ENCODE measurements around the gene MGLL. TPM values are rescaled to one million over a fixed set of nuclear protein-coding genes. Genes with fewer than 3 reads are reported as not detected.

The MGLL gene
- total RNA-seq, 1 experiment from 2014 or later: 12.6 TPM

DNA sequence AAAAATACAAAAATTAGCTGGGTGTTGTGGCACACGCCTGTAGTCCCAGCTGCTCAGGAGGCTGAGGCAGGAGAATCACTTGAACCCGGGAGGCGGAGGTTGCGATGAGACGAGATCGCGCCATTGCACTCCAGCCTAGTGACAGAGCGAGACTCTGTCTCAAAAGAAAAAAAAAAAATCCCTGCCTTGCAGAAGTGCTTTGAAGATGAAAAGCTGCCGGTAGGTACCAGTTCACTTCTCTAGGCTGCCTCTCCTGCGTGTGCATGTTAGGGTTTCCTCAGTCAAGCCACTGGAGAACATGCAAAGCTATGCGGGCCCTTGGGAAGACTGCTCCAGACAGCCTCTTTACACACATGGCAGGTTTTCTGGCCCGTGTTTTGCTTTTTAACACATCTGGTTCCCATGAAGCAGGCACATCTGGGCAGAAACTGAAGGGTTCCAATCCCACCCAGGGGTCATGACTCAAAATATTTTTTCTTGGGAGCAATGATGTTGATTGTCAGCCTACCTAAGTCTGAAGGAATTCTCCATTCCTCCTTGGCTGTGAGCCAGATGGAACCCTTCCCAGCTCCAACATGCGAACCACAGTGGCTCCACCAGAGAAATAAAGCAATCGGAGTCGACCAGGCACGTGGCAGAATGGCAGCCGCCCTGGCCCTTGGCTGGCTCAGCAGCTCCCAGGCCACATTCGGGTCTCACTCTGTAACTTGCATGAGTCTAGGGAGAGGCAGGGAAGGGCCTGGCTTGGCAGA lies 29.6 kb downstream of the MGLL start:
- no peak overlapping the region for H3K27ac Mint-ChIP-seq (ENCODE audit: low read depth, unreplicated experiment)
- CTCF ChIA-PET: no interaction called here
- POLR2A ChIA-PET: interaction anchor here (0.6 to 1.2 kb wide), 5 partner anchors 13 to 173 kb away, joined by 3 to 4 read pairs (median 3); no protein-coding TSS in a partner anchor

DNA sequence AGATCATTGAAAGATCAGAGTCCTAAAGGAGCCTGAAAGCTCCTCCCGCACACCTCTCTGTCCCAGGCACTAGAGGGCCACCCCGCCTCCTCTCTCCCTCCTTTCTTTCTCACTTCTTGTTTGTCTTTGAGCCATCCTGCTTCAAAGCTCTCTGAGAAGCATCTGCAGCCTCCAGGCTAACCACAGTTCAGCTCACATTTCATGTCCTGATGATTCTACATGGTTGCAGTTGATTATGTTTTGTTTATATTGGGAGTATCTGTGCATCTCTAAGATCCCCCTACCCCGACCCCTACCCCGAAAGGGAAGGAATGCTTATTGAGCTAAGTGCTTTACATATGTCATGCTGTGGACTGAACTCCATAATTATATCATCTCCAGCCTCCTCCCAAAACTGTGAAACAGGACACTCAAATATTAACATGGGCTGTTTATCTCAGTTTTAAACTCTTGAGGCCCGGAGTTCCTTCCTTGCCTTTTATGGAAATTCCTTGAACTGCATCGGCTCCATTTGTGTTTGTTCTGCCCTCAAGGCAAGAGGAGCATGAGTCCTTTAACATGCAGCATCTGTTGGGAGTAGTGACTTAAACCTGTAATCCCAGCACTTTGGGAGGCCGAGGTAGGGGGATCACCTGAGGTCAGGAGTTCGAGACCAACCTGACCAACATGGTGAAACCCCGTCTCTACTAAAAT lies 30.9 kb downstream of the MGLL start:
- no peaks in the 10 kb centered on the region for H3K9me3 Mint-ChIP-seq (ENCODE audit: unreplicated experiment)
- peaks cover 30% of the 10 kb centered on the region for H3K4me1 Mint-ChIP-seq (ENCODE audit: insufficient read depth, unreplicated experiment)
- POLR2A ChIA-PET: interaction anchor here (0.6 to 1.5 kb wide), 5 partner anchors 12 to 867 kb away, joined by 3 read pairs; no protein-coding TSS in a partner anchor
- no peaks in the 10 kb centered on the region for H3K27me3 Mint-ChIP-seq (ENCODE audit: insufficient read depth, unreplicated experiment)
- intact Hi-C loops (cut with micrococcal nuclease): no loop called here
- CTCF ChIA-PET: interaction anchor here (0.7 to 1.6 kb wide), 5 partner anchors 17 to 817 kb away, joined by 3 to 4 read pairs (median 3); no protein-coding TSS in a partner anchor
- no peaks in the 10 kb centered on the region for H3K36me3 Mint-ChIP-seq (ENCODE audit: insufficient read depth, unreplicated experiment)
- no TSS peak for BruUV-seq (replicated peaks)
- no peak overlapping the region for H3K4me3 Mint-ChIP-seq (ENCODE audit: unreplicated experiment)
- TF ChIP-seq, protein P1, sequence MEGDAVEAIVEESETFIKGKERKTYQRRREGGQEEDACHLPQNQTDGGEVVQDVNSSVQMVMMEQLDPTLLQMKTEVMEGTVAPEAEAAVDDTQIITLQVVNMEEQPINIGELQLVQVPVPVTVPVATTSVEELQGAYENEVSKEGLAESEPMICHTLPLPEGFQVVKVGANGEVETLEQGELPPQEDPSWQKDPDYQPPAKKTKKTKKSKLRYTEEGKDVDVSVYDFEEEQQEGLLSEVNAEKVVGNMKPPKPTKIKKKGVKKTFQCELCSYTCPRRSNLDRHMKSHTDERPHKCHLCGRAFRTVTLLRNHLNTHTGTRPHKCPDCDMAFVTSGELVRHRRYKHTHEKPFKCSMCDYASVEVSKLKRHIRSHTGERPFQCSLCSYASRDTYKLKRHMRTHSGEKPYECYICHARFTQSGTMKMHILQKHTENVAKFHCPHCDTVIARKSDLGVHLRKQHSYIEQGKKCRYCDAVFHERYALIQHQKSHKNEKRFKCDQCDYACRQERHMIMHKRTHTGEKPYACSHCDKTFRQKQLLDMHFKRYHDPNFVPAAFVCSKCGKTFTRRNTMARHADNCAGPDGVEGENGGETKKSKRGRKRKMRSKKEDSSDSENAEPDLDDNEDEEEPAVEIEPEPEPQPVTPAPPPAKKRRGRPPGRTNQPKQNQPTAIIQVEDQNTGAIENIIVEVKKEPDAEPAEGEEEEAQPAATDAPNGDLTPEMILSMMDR (IDR thresholded peaks at IDR 0.05; ENCODE audit: unreplicated experiment): no peak
- H3K27ac Mint-ChIP-seq (ENCODE audit: low read depth, unreplicated experiment): peak overlapping the region; percentile 55
- DNase-seq (ENCODE audit: unreplicated experiment): peak; percentile 63

More for the DNA sequence above, 29.6 kb downstream of the MGLL start:
- BruUV-seq (replicated peaks): TSS peak; percentile 94
- TF ChIP-seq, protein P1 (IDR thresholded peaks at IDR 0.05; ENCODE audit: unreplicated experiment): no peak
- Mint-ChIP-seq H3K4me1 (ENCODE audit: insufficient read depth, unreplicated experiment) (peaks cover 30% of the 10 kb centered on the region), H3K4me3 (ENCODE audit: unreplicated experiment) (no peak overlapping the region), H3K36me3 (ENCODE audit: insufficient read depth, unreplicated experiment) (no peaks in the 10 kb centered on the region), H3K9me3 (ENCODE audit: unreplicated experiment) (no peaks in the 10 kb centered on the region), H3K27me3 (ENCODE audit: insufficient read depth, unreplicated experiment) (no peaks in the 10 kb centered on the region)
- DNase-seq (ENCODE audit: unreplicated experiment): peak; percentile 90
- intact Hi-C loops (cut with micrococcal nuclease): loop anchor here (1.0 kb wide), 1 partner anchor 25 kb away; no protein-coding TSS in a partner anchor

DNA sequence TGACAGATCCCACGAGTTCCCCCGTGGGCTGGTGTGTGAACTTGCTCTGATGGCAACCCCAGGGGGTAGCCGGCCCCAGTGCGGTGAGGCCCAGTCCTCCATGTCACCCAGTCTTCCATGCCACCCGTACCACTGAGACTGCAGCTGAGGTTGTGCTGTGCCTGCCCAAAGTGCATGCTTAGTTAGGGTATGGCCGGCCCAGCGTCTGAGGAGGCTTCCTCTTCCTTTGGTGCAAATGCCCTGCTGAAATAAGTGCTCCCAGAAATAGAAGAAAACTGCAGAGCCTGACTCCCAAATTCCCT lies 31.5 kb downstream of the MGLL start:
- no TSS peak for BruUV-seq (replicated peaks)
- POLR2A ChIA-PET: interaction anchor here (1.3 to 1.5 kb wide), 2 partner anchors 13 to 23 kb away, joined by 3 read pairs; no protein-coding TSS in a partner anchor
- no peaks in the 10 kb centered on the region for H3K27me3 Mint-ChIP-seq (ENCODE audit: insufficient read depth, unreplicated experiment)
- TF ChIP-seq, protein P1 (IDR thresholded peaks at IDR 0.05; ENCODE audit: unreplicated experiment): no peak
- H3K4me3 Mint-ChIP-seq (ENCODE audit: unreplicated experiment): no peak overlapping the region
- no peaks in the 10 kb centered on the region for H3K9me3 Mint-ChIP-seq (ENCODE audit: unreplicated experiment)
- no peak for DNase-seq (ENCODE audit: unreplicated experiment)
- CTCF ChIA-PET: interaction anchor here (0.9 to 1.6 kb wide), 5 partner anchors 17 to 136 kb away, joined by 3 to 4 read pairs (median 3); no protein-coding TSS in a partner anchor
- intact Hi-C loops (cut with micrococcal nuclease): no loop called here
- H3K36me3 Mint-ChIP-seq (ENCODE audit: insufficient read depth, unreplicated experiment): no peaks in the 10 kb centered on the region
- peaks cover 30% of the 10 kb centered on the region for H3K4me1 Mint-ChIP-seq (ENCODE audit: insufficient read depth, unreplicated experiment)
- H3K27ac Mint-ChIP-seq (ENCODE audit: low read depth, unreplicated experiment): peak overlapping the region; percentile 55

Measured in MCF 10A (cell line).